Dendritic cell treated with granulocyte-macrophage colony-stimulating factor and Interleukin-4, amounts not matched to agents 40 ng/mL and 50 ng/mL, for 4 days (primary cell): Measurements from ENCODE around the gene PARL.

Source experiments
- H3K27ac Mint-ChIP-seq: one replicate; pipeline ENCODE4 v1.8.0; 2022; ENCODE audit warnings: mild to moderate bottlenecking, mixed read lengths
- H3K27me3 Mint-ChIP-seq: one replicate; pipeline ENCODE4 v1.8.0; 2022; ENCODE audit warnings: mild to moderate bottlenecking, mixed read lengths
- H3K36me3 Mint-ChIP-seq: one replicate; pipeline ENCODE4 v1.8.0; 2022; ENCODE audit warnings: low read depth, mixed read lengths
- H3K4me1 Mint-ChIP-seq: one replicate; pipeline ENCODE4 v1.8.0; 2022; ENCODE audit warnings: low read depth, mixed read lengths
- H3K4me3 Mint-ChIP-seq: one replicate; pipeline ENCODE4 v1.8.0; 2022; ENCODE audit warnings: mild to moderate bottlenecking, moderate library complexity, mixed read lengths
- H3K9me3 Mint-ChIP-seq: one replicate; pipeline ENCODE4 v1.8.0; 2022; ENCODE audit warnings: mixed read lengths
- intact Hi-C: fragments of 100-400 bp; cut with micrococcal nuclease; formaldehyde crosslinking; loops from one replicate; pipeline ENCODE4 v1.15.0; 2022

PARL gene

DNA sequence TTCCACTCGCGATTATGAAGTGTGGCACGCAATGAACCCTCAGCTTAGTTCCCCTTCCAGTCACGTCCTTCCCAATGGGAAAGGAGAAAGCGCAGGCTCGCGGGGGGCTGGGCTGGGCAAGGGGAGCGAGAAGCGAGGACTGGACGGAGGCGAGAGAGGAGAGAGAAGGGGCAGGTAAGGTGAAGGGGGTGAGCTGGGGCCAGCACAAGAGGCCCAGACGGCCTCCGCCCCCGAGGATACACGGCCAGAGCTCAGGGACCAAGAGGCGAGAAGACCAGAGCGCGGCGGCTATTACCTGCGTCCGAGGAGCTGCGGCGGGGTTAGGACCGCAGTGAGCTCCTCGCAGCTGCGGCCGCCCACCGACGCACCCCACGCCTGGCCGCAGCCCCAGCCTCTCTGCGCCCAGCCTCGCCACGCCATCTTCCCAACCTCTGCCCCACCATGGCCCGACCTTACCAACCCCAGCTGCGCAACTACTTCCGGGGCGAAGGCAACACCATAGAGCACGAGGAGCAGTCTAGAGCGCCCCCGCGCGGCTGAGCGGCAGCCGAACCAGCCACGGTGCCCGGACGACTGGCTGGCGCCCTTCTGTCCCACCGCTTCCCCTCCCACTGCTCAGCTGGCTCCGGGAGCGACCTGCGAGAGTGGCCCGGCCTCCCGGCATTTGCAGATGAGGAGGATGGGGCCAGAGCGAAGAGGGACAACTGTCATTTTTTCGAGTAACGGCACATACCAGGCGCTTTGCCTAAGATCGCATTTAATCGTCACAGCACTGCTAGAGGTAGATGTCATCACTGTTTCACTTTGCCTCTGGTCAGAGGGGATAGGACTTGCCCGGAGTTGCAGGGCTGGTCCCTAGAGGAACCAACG, at the start of gene PARL:
PARL (minus strand) TSS at position 454 of the 870 bp plus-strand sequence; CDS start at position 420, 34 bp downstream.
- H3K36me3 Mint-ChIP-seq = peaks cover 18% of the 10 kb centered on the region
- H3K9me3 Mint-ChIP-seq = no peaks in the 10 kb centered on the region
- H3K27ac Mint-ChIP-seq = peak within 1 kb of the TSS; percentile 94
- peak within 1 kb of the TSS; percentile 91 for H3K4me3 Mint-ChIP-seq
- peaks cover 41% of the 10 kb centered on the region for H3K4me1 Mint-ChIP-seq
- peaks cover 9% of the 10 kb centered on the region for H3K27me3 Mint-ChIP-seq
- intact Hi-C loops = loop anchor here (1.0 to 10.0 kb wide), 4 partner anchors 15 to 364 kb away; partner anchors contain the start of genes ALG3, EEF1AKMT4 and MAP6D1

DNA sequence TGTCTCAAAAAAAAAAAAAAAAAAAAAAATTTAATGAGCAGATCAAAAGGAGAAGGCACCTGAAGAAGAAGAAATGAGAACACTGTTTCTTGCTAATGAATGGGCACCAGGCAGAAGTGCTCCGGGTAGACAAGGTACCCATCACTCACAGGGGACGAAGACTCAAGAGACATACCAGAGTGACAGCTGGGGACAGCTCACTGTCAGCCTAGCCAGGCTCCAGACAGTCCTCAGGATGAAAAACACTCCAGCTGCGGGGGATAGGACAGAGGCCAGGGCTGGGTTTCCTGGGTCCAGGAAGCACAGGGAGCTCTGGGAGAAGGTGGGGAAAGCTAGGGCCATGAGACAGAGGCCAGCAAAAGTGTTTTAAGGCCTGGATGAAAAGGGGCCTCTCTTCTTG, 48.5 kb upstream of the PARL start:
- intact Hi-C loops = no loop called here
- no peak overlapping the region for H3K27ac Mint-ChIP-seq
- no peak overlapping the region for H3K4me3 Mint-ChIP-seq
- H3K36me3 Mint-ChIP-seq = peaks cover 84% of the 10 kb centered on the region
- no peaks in the 10 kb centered on the region for H3K4me1 Mint-ChIP-seq
- no peaks in the 10 kb centered on the region for H3K9me3 Mint-ChIP-seq
- H3K27me3 Mint-ChIP-seq = no peaks in the 10 kb centered on the region

- Mint-ChIP-seq H3K36me3 (peaks cover 84% of the 10 kb centered on the region), H3K9me3 (no peaks in the 10 kb centered on the region), H3K4me3 (no peak overlapping the region), H3K27ac (no peak overlapping the region), H3K27me3 (no peaks in the 10 kb centered on the region), H3K4me1 (no peaks in the 10 kb centered on the region)
- intact Hi-C loops = no loop called here
Observed at GRCh38 chr3:183931881-183932280, 47.2 kb upstream of the PARL start.

- H3K27ac Mint-ChIP-seq = no peak overlapping the region
- no peaks in the 10 kb centered on the region for H3K27me3 Mint-ChIP-seq
- peaks cover 84% of the 10 kb centered on the region for H3K36me3 Mint-ChIP-seq
- H3K9me3 Mint-ChIP-seq = no peaks in the 10 kb centered on the region
- intact Hi-C loops = no loop called here
- H3K4me1 Mint-ChIP-seq = no peaks in the 10 kb centered on the region
- no peak overlapping the region for H3K4me3 Mint-ChIP-seq
Observed at GRCh38 chr3:183930086-183930485, 45.4 kb upstream of the PARL start.

DNA sequence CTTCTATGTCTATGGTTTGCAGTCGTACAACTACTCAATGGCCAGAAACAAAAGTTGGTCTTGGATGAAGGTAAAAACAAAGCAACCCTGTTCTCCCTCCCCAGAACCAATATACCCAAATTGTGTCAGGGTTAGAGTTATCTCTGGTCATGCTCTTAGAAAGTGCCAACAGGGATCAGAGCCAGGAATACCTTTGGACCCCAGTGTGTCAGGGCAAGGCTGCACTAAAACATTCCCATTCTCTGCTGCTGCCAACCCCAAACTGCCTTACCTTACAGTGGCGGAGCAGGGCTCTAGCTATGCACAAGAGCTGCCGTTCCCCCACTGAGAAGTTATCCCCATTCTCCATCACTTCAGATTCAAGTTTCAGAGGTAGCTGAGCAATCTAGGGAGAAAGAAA, 42.4 kb upstream of the PARL start:
- Mint-ChIP-seq H3K27ac (no peak overlapping the region), H3K4me1 (peaks cover 8% of the 10 kb centered on the region), H3K27me3 (no peaks in the 10 kb centered on the region), H3K4me3 (no peak overlapping the region), H3K9me3 (no peaks in the 10 kb centered on the region), H3K36me3 (peaks cover 88% of the 10 kb centered on the region)
- intact Hi-C loops = no loop called here

DNA sequence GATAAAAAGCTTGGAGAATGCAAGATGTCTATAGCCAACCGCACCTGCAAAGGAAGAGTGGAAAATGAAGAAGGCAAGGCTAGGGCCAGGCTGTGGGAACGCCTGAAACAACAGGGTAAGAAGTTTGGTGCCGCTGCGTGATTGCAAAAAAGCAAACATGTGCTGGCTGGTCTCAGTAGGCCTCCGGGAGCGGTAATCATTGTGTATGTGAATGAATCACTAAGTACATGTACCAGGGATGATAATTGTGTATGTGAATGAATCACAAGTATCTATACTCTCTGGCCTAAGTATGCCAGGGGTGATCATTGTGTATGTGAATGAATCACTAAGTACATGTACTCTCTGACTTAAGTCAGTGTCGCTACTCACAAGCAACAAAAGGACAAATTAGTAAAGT, 40.3 kb upstream of the PARL start:
- Mint-ChIP-seq H3K4me3 (no peak overlapping the region), H3K36me3 (peaks cover 99% of the 10 kb centered on the region), H3K27me3 (no peaks in the 10 kb centered on the region)

GRCh38 chr3:183924543-183924942, 39.9 kb upstream of the PARL start:
- H3K4me3 Mint-ChIP-seq = no peak overlapping the region
- H3K27me3 Mint-ChIP-seq = no peaks in the 10 kb centered on the region
- H3K36me3 Mint-ChIP-seq = peaks cover 99% of the 10 kb centered on the region
- intact Hi-C loops = no loop called here
- H3K9me3 Mint-ChIP-seq = no peaks in the 10 kb centered on the region
- H3K4me1 Mint-ChIP-seq = peaks cover 8% of the 10 kb centered on the region
- H3K27ac Mint-ChIP-seq = no peak overlapping the region

More for the DNA sequence above, 40.3 kb upstream of the PARL start:
- intact Hi-C loops = no loop called here
- H3K27ac Mint-ChIP-seq = no peak overlapping the region
- H3K9me3 Mint-ChIP-seq = no peaks in the 10 kb centered on the region
- peaks cover 8% of the 10 kb centered on the region for H3K4me1 Mint-ChIP-seq

GRCh38 chr3:183922421-183922820, 37.7 kb upstream of the PARL start:
- H3K27ac Mint-ChIP-seq = no peak overlapping the region
- H3K27me3 Mint-ChIP-seq = no peaks in the 10 kb centered on the region
- H3K4me3 Mint-ChIP-seq = no peak overlapping the region
- no peaks in the 10 kb centered on the region for H3K9me3 Mint-ChIP-seq
- H3K4me1 Mint-ChIP-seq = peaks cover 8% of the 10 kb centered on the region
- peaks cover 82% of the 10 kb centered on the region for H3K36me3 Mint-ChIP-seq
- intact Hi-C loops = no loop called here

DNA sequence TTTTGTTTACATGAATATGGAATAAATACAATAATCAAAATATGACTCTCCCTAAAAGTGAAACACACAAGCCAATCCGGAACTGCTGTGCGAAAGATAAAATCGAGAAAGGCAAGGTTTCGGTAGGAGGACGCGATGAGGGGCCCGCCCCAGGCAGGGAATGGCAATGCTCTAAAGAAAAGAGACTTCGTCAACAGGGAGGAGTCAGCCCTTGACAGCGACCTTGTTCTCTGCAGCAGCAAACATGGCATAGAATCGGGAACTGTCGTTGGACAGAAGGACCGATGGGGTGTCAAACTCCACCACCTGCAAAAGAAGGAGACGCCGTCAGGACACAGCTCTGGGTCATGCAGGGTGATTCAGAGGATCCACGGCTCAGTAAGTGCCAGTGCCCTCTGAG, 36.4 kb upstream of the PARL start:
- Mint-ChIP-seq H3K27me3 (no peaks in the 10 kb centered on the region), H3K27ac (no peak overlapping the region), H3K4me1 (peaks cover 8% of the 10 kb centered on the region), H3K9me3 (no peaks in the 10 kb centered on the region), H3K36me3 (peaks cover 69% of the 10 kb centered on the region), H3K4me3 (no peak overlapping the region)
- intact Hi-C loops = no loop called here

- no peak overlapping the region for H3K27ac Mint-ChIP-seq
- no peak overlapping the region for H3K4me3 Mint-ChIP-seq
- H3K36me3 Mint-ChIP-seq = peaks cover 62% of the 10 kb centered on the region
- no peaks in the 10 kb centered on the region for H3K27me3 Mint-ChIP-seq
- intact Hi-C loops = no loop called here
- H3K4me1 Mint-ChIP-seq = peaks cover 8% of the 10 kb centered on the region
- H3K9me3 Mint-ChIP-seq = no peaks in the 10 kb centered on the region
Observed at GRCh38 chr3:183920416-183920815, 35.7 kb upstream of the PARL start.

- intact Hi-C loops = no loop called here
- peaks cover 40% of the 10 kb centered on the region for H3K36me3 Mint-ChIP-seq
- H3K4me1 Mint-ChIP-seq = peaks cover 8% of the 10 kb centered on the region
- H3K9me3 Mint-ChIP-seq = no peaks in the 10 kb centered on the region
- H3K27me3 Mint-ChIP-seq = no peaks in the 10 kb centered on the region
- no peak overlapping the region for H3K27ac Mint-ChIP-seq
- no peak overlapping the region for H3K4me3 Mint-ChIP-seq
Observed at GRCh38 chr3:183918178-183918577, 33.5 kb upstream of the PARL start.

DNA sequence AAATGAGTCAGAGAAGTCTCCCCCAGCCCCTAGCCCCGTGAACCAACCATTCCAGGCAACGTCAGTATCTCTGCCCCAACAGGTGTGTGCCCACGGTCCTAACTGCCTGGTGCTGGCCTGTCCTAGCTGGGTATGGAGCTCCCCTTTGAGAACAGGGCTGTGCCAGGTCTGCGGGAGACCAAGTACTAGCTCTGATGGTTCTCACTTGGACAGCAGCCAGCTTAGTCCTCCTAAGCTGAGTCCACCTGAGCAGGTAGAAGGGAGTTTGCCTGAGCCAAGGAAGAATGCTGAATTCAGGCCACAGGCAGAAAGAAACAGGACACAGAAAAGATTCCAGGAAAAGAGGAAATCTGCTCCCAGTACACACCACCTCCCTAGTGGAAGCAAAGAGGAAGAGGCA, 33.1 kb upstream of the PARL start:
- Mint-ChIP-seq H3K27ac (no peak overlapping the region), H3K36me3 (peaks cover 36% of the 10 kb centered on the region), H3K9me3 (no peaks in the 10 kb centered on the region), H3K27me3 (no peaks in the 10 kb centered on the region), H3K4me3 (no peak overlapping the region), H3K4me1 (peaks cover 5% of the 10 kb centered on the region)
- intact Hi-C loops = no loop called here

DNA sequence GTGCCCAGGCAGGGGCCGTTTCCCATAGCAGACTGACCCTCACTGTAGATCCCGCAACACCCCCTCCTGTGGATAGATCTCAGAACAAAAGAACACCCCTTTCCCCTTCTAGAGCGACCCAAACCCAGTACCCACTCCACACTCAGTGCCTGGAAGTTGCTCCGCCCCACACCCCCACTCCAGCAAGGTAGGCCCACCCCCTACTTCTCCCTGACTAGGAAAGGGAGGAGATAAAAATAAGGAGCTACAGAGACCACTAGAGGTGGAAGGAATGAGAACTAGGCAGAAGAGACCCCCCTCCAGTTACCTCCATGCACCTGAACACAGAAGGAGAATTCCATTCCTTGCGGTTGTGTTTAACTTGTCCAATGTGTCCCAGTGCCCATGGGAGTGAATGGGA, 30.2 kb upstream of the PARL start:
- Mint-ChIP-seq H3K4me3 (no peak overlapping the region), H3K4me1 (no peaks in the 10 kb centered on the region), H3K9me3 (no peaks in the 10 kb centered on the region), H3K27ac (no peak overlapping the region), H3K27me3 (peaks cover 7% of the 10 kb centered on the region), H3K36me3 (peaks cover 7% of the 10 kb centered on the region)
- intact Hi-C loops = no loop called here

- Mint-ChIP-seq H3K4me3 (no peak overlapping the region), H3K27me3 (peaks cover 7% of the 10 kb centered on the region), H3K9me3 (no peaks in the 10 kb centered on the region), H3K4me1 (no peaks in the 10 kb centered on the region), H3K36me3 (no peaks in the 10 kb centered on the region), H3K27ac (no peak overlapping the region)
- intact Hi-C loops = no loop called here
Observed at GRCh38 chr3:183913580-183913920, 28.9 kb upstream of the PARL start.
